GM18951 (cell line): ENCODE results near the gene ZNF749.

ENCODE experiments used
- POLR2A ChIP-seq: IDR thresholded peaks from 4 replicates; pipeline ENCODE4 v1.6.1; 2011; ENCODE audit warnings: mild to moderate bottlenecking; ENCODE audit not compliant: insufficient read length, insufficient read depth; ENCODE audit errors: extremely low read depth
- in situ Hi-C: fragments of 300-500 bp; cut with MboI; formaldehyde crosslinking; loops from one replicate; pipeline ENCODE4 v1.12.0; 2022; ENCODE audit warnings: low sequenced_read_pairs, mixed read lengths, inconsistent platforms; ENCODE audit not compliant: unreplicated experiment

The ZNF749 gene

GRCh38 chr19:57435062-57435978 lies at the start of gene ZNF749:
Gene ZNF749, plus strand, starts transcription at chr19:57435325. Its CDS starts 254 bp downstream, at chr19:57435579.
- TF ChIP-seq POLR2A: peak; percentile 65
- in situ Hi-C loops: no loop called here

- in situ Hi-C loops: no loop called here
- TF ChIP-seq POLR2A: no peak
These were observed 45.9 kb upstream of the ZNF749 start for GRCh38 chr19:57389194-57389729.

- in situ Hi-C loops: no loop called here
These were observed 45.2 kb upstream of the ZNF749 start, which contains the start of gene ZNF548 for GRCh38 chr19:57389730-57390598. Gene ZNF548, plus strand, starts transcription at chr19:57389854. Its CDS starts 246 bp downstream, at chr19:57390100.

GRCh38 chr19:57395710-57396109 lies 39.4 kb upstream of the ZNF749 start:
- TF ChIP-seq POLR2A: no peak

More at GRCh38 chr19:57389730-57390598, 45.2 kb upstream of the ZNF749 start, which contains the start of gene ZNF548:
- peak; percentile 64 for TF ChIP-seq POLR2A

GRCh38 chr19:57398868-57399267 lies 36.3 kb upstream of the ZNF749 start:
- TF ChIP-seq POLR2A: no peak
- in situ Hi-C loops: no loop called here

More at GRCh38 chr19:57395710-57396109, 39.4 kb upstream of the ZNF749 start:
- in situ Hi-C loops: no loop called here

- in situ Hi-C loops: no loop called here
- no peak for TF ChIP-seq POLR2A
These were observed 31.2 kb upstream of the ZNF749 start for GRCh38 chr19:57403737-57404563.

GRCh38 chr19:57406516-57407123 lies 28.5 kb upstream of the ZNF749 start:
- in situ Hi-C loops: no loop called here
- TF ChIP-seq POLR2A: no peak

GRCh38 chr19:57410877-57411671 lies 24.1 kb upstream of the ZNF749 start, which contains the start of gene ZNF17:
Gene ZNF17, plus strand, starts transcription at chr19:57411161. Its CDS starts 2,455 bp downstream, at chr19:57413616.
- in situ Hi-C loops: no loop called here
- TF ChIP-seq POLR2A: peak; percentile 72

GRCh38 chr19:57419439-57419838 lies 15.7 kb upstream of the ZNF749 start:
- in situ Hi-C loops: no loop called here

GRCh38 chr19:57421037-57421436 lies 14.1 kb upstream of the ZNF749 start:
- no peak for TF ChIP-seq POLR2A
- in situ Hi-C loops: no loop called here

More at GRCh38 chr19:57419439-57419838, 15.7 kb upstream of the ZNF749 start:
- no peak for TF ChIP-seq POLR2A
